HFFc6 (cell line): ENCODE data around the gene MKI67. TPM values are rescaled to one million over a fixed set of nuclear protein-coding genes. Genes with fewer than 3 reads are reported as not detected.

Source experiments
- DNase-seq: peaks from one replicate; pipeline ENCODE4 v3.0.0-alpha.2; 2018
- H3K27ac Mint-ChIP-seq: 2 replicates; pipeline ENCODE4 v1.8.0; 2020; ENCODE audit warnings: mild to moderate bottlenecking, mixed read lengths
- H3K27me3 Mint-ChIP-seq: 2 replicates; pipeline ENCODE4 v1.8.0; 2021; ENCODE audit warnings: mild to moderate bottlenecking, moderate library complexity, mixed read lengths; ENCODE audit not compliant: insufficient read depth
- H3K36me3 Mint-ChIP-seq: 2 replicates; pipeline ENCODE4 v1.8.0; 2021; ENCODE audit warnings: low read depth, mixed read lengths
- H3K4me1 Mint-ChIP-seq: 2 replicates; pipeline ENCODE4 v1.8.0; 2020; ENCODE audit warnings: low read depth, mixed read lengths
- H3K4me3 Mint-ChIP-seq: 2 replicates; pipeline ENCODE4 v1.8.0; 2020; ENCODE audit warnings: mild to moderate bottlenecking, moderate library complexity, mixed read lengths
- H3K9me3 Mint-ChIP-seq: 2 replicates; pipeline ENCODE4 v1.8.0; 2020; ENCODE audit warnings: mild to moderate bottlenecking, mixed read lengths
- total RNA-seq, 6 experiments: library from RNA; stranded (reverse); fragmentation: NEBNext Ultra II Directional; extraction: Animal tissue kit (Norgen Biotek cat#: 25700); gene quantifications; 2 replicates in 1 of 6; 3 replicates in 5 of 6; pipeline ENCODE4 v1.2.3, GENCODE V29; 2021
- TF ChIP-seq, protein P1 (sequence below): fragments of 200-600 bp; sonication (generic); IDR thresholded peaks from 2 replicates; pipeline ENCODE4 v1.5.0; 2021; ENCODE audit warnings: antibody characterized with exemption, mild to moderate bottlenecking

MKI67 gene
- total RNA-seq, 6 experiments from 2014 or later: 38.2 to 77.0 (median 70.0) TPM

DNA sequence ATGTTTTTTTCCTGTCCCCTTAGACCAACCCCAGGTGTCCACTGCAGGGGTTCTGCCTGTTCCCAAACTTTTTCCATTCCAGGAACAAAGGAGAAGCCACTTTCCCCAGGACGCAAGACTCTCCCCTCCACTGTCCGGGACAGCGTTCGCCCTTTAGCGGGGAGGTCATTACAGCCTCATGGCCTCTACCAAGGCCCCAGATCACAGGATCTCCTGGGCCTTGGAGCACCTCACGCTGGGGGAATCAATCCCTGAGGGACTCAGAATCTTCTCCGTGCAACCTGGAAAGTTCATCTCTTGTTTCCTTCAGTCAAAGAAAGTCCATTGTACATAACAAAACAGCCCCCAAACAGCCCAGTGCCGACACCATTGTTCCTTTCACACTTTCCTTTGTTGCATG, 41.2 kb downstream of the MKI67 start:
- Mint-ChIP-seq H3K9me3 (no peaks in the 10 kb centered on the region), H3K27me3 (peaks cover 30% of the 10 kb centered on the region), H3K4me3 (no peak overlapping the region), H3K4me1 (peaks cover 13% of the 10 kb centered on the region), H3K27ac (no peak overlapping the region), H3K36me3 (no peaks in the 10 kb centered on the region)
- no peak for DNase-seq
- TF ChIP-seq, protein P1, sequence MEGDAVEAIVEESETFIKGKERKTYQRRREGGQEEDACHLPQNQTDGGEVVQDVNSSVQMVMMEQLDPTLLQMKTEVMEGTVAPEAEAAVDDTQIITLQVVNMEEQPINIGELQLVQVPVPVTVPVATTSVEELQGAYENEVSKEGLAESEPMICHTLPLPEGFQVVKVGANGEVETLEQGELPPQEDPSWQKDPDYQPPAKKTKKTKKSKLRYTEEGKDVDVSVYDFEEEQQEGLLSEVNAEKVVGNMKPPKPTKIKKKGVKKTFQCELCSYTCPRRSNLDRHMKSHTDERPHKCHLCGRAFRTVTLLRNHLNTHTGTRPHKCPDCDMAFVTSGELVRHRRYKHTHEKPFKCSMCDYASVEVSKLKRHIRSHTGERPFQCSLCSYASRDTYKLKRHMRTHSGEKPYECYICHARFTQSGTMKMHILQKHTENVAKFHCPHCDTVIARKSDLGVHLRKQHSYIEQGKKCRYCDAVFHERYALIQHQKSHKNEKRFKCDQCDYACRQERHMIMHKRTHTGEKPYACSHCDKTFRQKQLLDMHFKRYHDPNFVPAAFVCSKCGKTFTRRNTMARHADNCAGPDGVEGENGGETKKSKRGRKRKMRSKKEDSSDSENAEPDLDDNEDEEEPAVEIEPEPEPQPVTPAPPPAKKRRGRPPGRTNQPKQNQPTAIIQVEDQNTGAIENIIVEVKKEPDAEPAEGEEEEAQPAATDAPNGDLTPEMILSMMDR: no peak

DNA sequence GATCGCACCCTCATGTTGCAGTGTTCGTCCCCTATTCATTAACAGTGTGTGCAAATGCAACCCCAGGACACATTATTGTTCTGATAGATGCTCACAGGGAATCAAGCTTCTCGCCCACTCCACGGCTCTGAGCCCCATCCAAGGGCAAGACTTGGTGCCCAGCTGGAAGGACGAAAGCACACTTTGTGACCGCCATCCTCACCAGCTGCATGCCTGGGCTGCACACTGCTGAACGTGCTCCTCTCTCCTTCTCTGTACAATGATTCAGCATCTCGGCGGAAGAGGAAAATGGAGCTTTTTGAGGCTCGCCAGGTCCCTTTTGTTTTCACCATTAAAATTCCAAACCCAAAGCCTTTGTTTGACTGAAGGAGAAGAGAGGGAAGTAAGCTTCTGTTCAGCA, 41.9 kb downstream of the MKI67 start:
- H3K4me3 Mint-ChIP-seq: peak overlapping the region; percentile 43; the same call in 1 of the 2 replicates
- no peaks in the 10 kb centered on the region for H3K36me3 Mint-ChIP-seq
- no peaks in the 10 kb centered on the region for H3K9me3 Mint-ChIP-seq
- no peak for DNase-seq
- TF ChIP-seq, protein P1: no peak
- H3K4me1 Mint-ChIP-seq: peaks cover 13% of the 10 kb centered on the region
- no peak overlapping the region for H3K27ac Mint-ChIP-seq
- H3K27me3 Mint-ChIP-seq: peaks cover 28% of the 10 kb centered on the region

DNA sequence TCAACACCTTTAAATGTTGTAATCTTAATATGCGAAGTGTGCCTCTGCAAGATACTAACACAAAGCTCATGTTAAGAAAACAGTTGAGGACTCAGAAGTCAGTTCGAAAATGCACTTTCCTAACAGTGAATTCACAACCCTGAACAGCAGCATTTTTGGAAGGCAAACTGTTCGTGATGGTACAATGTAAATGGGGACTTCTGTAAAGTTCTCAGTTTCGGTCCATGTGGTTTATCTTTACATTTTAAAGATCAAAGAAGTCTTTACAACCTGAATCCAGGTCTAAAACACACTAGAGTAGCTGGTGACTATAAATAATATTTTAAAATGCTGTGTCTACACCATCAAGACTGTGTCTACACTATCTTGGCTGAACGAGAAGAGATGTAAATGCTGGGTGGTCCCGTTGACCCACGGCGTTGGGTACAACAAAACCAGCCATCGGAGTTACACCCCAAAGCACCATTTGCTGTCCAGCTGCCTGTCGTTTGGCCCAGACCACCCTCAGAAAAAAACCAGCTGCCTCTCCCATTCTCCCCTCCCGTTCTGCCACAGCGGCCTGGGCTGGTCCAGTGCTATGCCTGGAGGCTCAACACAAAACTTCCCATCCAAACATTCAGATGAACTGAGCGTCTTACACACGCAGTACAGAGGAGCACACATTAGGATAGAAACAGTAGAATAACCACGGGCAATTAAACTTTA, 42.9 kb downstream of the MKI67 start:
- H3K36me3 Mint-ChIP-seq: no peaks in the 10 kb centered on the region
- peaks cover 25% of the 10 kb centered on the region for H3K27me3 Mint-ChIP-seq
- no peaks in the 10 kb centered on the region for H3K9me3 Mint-ChIP-seq
- no peak overlapping the region for H3K27ac Mint-ChIP-seq
- peaks cover 13% of the 10 kb centered on the region for H3K4me1 Mint-ChIP-seq
- TF ChIP-seq, protein P1: no peak
- H3K4me3 Mint-ChIP-seq: no peak overlapping the region
- DNase-seq: no peak

DNA sequence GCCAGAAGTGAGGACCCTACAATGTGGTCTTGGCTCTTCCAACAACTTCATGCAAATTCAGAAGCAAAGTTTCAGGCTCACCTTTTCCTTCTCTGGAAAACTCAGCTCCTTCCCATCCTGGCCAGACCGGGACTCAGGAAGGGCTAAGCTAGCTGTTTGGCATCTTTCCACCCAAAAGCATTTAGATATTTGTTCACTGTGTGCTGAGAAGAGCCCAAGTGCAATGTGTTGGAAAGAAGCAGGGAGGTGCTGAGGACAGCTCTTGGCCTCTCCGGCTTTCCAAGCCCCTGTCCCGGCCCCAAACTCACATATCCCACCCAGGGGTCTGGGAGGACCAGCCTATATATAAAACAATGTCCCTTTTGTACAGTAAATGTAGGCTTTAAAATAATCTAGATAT, 44.5 kb downstream of the MKI67 start:
- Mint-ChIP-seq H3K36me3 (no peaks in the 10 kb centered on the region), H3K27ac (no peak overlapping the region), H3K4me1 (peaks cover 6% of the 10 kb centered on the region), H3K27me3 (peaks cover 30% of the 10 kb centered on the region), H3K9me3 (no peaks in the 10 kb centered on the region), H3K4me3 (no peak overlapping the region)
- DNase-seq: no peak
- TF ChIP-seq, protein P1: no peak

DNA sequence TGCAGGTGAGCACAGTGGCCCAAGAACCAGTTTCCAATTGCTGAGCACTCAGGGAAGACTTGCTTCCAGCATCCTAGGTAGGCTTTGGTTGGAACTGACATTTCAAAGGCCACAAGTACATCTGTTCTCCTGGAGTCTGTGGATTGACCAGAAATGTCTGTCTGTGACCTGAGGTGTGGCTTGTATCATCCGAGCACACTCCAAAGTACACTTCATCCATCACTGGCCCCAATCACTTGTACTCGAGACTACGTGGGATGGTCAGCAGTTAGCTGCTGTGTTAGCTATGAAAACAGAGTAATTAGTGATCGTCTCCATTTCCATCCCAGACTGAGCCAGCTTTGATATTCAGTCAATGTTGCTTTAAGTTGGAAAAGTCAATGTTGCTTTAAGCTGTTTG, 45.0 kb downstream of the MKI67 start:
- no peak for DNase-seq
- no peak overlapping the region for H3K4me3 Mint-ChIP-seq
- H3K9me3 Mint-ChIP-seq: no peaks in the 10 kb centered on the region
- H3K4me1 Mint-ChIP-seq: peaks cover 5% of the 10 kb centered on the region; the same call in 1 of the 2 replicates
- peaks cover 31% of the 10 kb centered on the region for H3K27me3 Mint-ChIP-seq
- TF ChIP-seq, protein P1: no peak
- no peaks in the 10 kb centered on the region for H3K36me3 Mint-ChIP-seq
- H3K27ac Mint-ChIP-seq: no peak overlapping the region
